Measurements from ENCODE around the gene ZNF70. TPM values are rescaled to one million over a fixed set of nuclear protein-coding genes. Genes with fewer than 3 reads are reported as not detected.

Gene ZNF70
- total and polyA plus RNA-seq, 2 of the 13 experiments (the other 11 are each of a cell fraction or from before 2014, with no cell fraction given) = 0.62 to 3.6 TPM

DNA sequence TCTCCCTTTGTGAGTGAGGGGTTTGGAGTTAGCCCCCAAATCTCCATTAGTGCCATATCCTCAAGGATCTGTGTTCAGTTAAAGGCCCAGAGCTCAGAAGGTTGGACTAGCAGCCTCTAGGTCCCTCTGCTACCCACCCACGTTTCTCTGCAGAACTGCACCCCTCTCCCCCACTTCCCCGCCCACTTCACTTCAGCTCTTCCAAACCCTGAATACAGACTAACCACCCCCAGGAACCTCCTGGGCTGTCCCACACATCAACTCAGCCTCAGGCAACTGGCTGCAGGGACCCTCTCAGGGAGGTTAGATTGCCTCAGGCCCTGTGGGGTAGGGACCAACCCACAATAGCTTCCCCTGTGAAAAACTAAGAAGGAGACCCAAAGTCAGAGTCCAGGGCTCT lies 2.5 kb upstream of the ZNF70 start:
- intact Hi-C loops (cut with micrococcal nuclease; ENCODE audit: unreplicated experiment) (no loop called here), in situ Hi-C loops (cut with HindIII; ENCODE audit: extremely low pct_ligation_motif_present, low pct_unique_long_range_greater_than_20kb) (no loop called here)
- POLR2A ChIA-PET = interaction anchor here (4.9 kb wide), 1 partner anchor 12 kb away, joined by 52 read pairs; the partner anchor contains the start of genes C22orf15 and CHCHD10
- ATAC-seq (no peak), FAIRE-seq (no peak), DNase-seq (ENCODE audit: low spot score) (no peak)
- H3K4me3 ChIP-seq (replicated peaks in 1 of 3; ENCODE audit: insufficient read depth in 1 of 3, low read depth in 2 of 3, low read length in 3 of 3) = no peak overlapping the region
- H3K27me3 ChIP-seq (ENCODE audit: control insufficient read depth in 1 of 2, insufficient read depth in 2 of 2, low read length in 2 of 2) = no peaks in the 10 kb centered on the region; a peak in 1 of 5 replicates
- peaks cover 5% of the 10 kb centered on the region for H3K79me2 ChIP-seq (ENCODE audit: insufficient read depth, low read length)
- no TSS peak for BruUV-seq (replicated peaks)
- TF ChIP-seq NFYC (CRISPR knock-in tag; IDR thresholded peaks at IDR 0.05) (no peak), SATB2 (CRISPR knock-in tag; IDR thresholded peaks at IDR 0.05) (no peak), TCF7L2 (IDR thresholded peaks at IDR 0.05; ENCODE audit: low read depth, low read length) (no peak), ZNF451 (CRISPR knock-in tag; IDR thresholded peaks at IDR 0.05) (no peak), HMG20B (CRISPR knock-in tag; conservative IDR thresholded peaks at IDR 0.05) (no peak), ZNF615 (CRISPR knock-in tag; IDR thresholded peaks at IDR 0.05; ENCODE audit: borderline replicate concordance) (no peak), RNF2 (conservative IDR thresholded peaks at IDR 0.05; ENCODE audit: low read depth) (no peak), REPIN1 (CRISPR knock-in tag; IDR thresholded peaks at IDR 0.05; ENCODE audit: borderline replicate concordance, low read depth) (no peak), ZNF775 (CRISPR knock-in tag; IDR thresholded peaks at IDR 0.05; ENCODE audit: borderline replicate concordance) (no peak), PITX1 (CRISPR knock-in tag; IDR thresholded peaks at IDR 0.05) (no peak), HNRNPH1 (optimal IDR thresholded peaks at IDR 0.05; ENCODE audit: low read depth, low read length) (no peak), KDM3A (CRISPR knock-in tag; IDR thresholded peaks at IDR 0.05; ENCODE audit: low read depth) (no peak), ADNP (CRISPR knock-in tag; IDR thresholded peaks at IDR 0.05) (no peak), POLR2AphosphoS2 (IDR thresholded peaks at IDR 0.05; ENCODE audit: low read depth, low read length) (no peak), POLR2G (IDR thresholded peaks at IDR 0.05; ENCODE audit: low read depth, low read length) (no peak), AGO1 (IDR thresholded peaks at IDR 0.05; ENCODE audit: low read depth, low read length, poor library complexity, severe bottlenecking) (no peak)
- TF ChIP-seq, protein P1, sequence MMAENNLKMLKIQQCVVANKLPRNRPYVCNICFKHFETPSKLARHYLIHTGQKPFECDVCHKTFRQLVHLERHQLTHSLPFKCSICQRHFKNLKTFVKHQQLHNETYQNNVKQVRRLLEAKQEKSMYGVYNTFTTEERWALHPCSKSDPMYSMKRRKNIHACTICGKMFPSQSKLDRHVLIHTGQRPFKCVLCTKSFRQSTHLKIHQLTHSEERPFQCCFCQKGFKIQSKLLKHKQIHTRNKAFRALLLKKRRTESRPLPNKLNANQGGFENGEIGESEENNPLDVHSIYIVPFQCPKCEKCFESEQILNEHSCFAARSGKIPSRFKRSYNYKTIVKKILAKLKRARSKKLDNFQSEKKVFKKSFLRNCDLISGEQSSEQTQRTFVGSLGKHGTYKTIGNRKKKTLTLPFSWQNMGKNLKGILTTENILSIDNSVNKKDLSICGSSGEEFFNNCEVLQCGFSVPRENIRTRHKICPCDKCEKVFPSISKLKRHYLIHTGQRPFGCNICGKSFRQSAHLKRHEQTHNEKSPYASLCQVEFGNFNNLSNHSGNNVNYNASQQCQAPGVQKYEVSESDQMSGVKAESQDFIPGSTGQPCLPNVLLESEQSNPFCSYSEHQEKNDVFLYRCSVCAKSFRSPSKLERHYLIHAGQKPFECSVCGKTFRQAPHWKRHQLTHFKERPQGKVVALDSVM (CRISPR knock-in tag; IDR thresholded peaks at IDR 0.05) = no peak
- TF ChIP-seq, protein P2, sequence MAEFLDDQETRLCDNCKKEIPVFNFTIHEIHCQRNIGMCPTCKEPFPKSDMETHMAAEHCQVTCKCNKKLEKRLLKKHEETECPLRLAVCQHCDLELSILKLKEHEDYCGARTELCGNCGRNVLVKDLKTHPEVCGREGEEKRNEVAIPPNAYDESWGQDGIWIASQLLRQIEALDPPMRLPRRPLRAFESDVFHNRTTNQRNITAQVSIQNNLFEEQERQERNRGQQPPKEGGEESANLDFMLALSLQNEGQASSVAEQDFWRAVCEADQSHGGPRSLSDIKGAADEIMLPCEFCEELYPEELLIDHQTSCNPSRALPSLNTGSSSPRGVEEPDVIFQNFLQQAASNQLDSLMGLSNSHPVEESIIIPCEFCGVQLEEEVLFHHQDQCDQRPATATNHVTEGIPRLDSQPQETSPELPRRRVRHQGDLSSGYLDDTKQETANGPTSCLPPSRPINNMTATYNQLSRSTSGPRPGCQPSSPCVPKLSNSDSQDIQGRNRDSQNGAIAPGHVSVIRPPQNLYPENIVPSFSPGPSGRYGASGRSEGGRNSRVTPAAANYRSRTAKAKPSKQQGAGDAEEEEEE (CRISPR knock-in tag; IDR thresholded peaks at IDR 0.05; ENCODE audit: borderline replicate concordance) = no peak
- TF ChIP-seq, protein P3, sequence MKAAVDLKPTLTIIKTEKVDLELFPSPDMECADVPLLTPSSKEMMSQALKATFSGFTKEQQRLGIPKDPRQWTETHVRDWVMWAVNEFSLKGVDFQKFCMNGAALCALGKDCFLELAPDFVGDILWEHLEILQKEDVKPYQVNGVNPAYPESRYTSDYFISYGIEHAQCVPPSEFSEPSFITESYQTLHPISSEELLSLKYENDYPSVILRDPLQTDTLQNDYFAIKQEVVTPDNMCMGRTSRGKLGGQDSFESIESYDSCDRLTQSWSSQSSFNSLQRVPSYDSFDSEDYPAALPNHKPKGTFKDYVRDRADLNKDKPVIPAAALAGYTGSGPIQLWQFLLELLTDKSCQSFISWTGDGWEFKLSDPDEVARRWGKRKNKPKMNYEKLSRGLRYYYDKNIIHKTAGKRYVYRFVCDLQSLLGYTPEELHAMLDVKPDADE (CRISPR knock-in tag; IDR thresholded peaks at IDR 0.05) = no peak
- peaks cover 23% of the 10 kb centered on the region for H3K4me1 ChIP-seq (ENCODE audit: insufficient read depth, low read length)
- no peak overlapping the region for H3K9ac ChIP-seq (ENCODE audit: insufficient read depth, low read depth, low read length)
- no peak overlapping the region for H3K27ac ChIP-seq (ENCODE audit: extremely low read length, insufficient read depth, low read length)
- H3K9me3 ChIP-seq (ENCODE audit: low read length) = no peaks in the 10 kb centered on the region
- no peak overlapping the region for H2AFZ ChIP-seq (ENCODE audit: low read length)
- no peaks in the 10 kb centered on the region for H3K36me3 ChIP-seq (replicated peaks in 1 of 2; ENCODE audit: control insufficient read depth in 1 of 2, insufficient read depth in 2 of 2, low read length in 2 of 2)
- CTCF ChIA-PET (ENCODE audit: low intra/inter-chr PET ratio, low total read pairs) = no interaction called here
- 45% methylated on average over 2 of the region's 2 CpGs for WGBS (ENCODE audit: low lambda C conversion rate)
- H4K20me1 ChIP-seq (ENCODE audit: insufficient read depth, low read length) = no peaks in the 10 kb centered on the region
- no peak overlapping the region for H3K4me2 ChIP-seq (ENCODE audit: low read depth, low read length)
